Lower lobe of right lung (tissue), 2 donors: ENCODE measurements around the gene ROBO2. TPM values are rescaled to one million over a fixed set of nuclear protein-coding genes. Genes with fewer than 3 reads are reported as not detected.
A peak's percentile ranks its signal among the peaks of the same experiment; 100 is the strongest.

ENCODE experiments used
- ATAC-seq, 2 donors: fragments of 200-7000 bp; cut with Tn5 transposase; one replicate each; pipeline ENCODE4 v1.9.1; 2020 to 2022; ENCODE audit warnings: mild to moderate bottlenecking in 2 of 2, moderate library complexity in 2 of 2
- DNase-seq: peaks from one replicate; pipeline ENCODE4 v3.0.0-alpha.2; 2020
- H3K27ac ChIP-seq: fragments of 200-600 bp; one replicate; pipeline ENCODE4 v1.8.0; 2022
- H3K27me3 ChIP-seq: fragments of 200-600 bp; one replicate; pipeline ENCODE4 v1.8.0; 2022; ENCODE audit warnings: low read depth
- H3K36me3 ChIP-seq: fragments of 200-600 bp; one replicate; pipeline ENCODE4 v1.8.0; 2022; ENCODE audit warnings: mild to moderate bottlenecking
- H3K4me1 ChIP-seq: fragments of 200-600 bp; one replicate; pipeline ENCODE4 v1.8.0; 2022
- H3K4me3 ChIP-seq: fragments of 200-600 bp; one replicate; pipeline ENCODE4 v1.8.0; 2022; ENCODE audit warnings: mild to moderate bottlenecking
- H3K9me3 ChIP-seq: fragments of 200-600 bp; one replicate; pipeline ENCODE4 v1.8.0; 2022
- intact Hi-C: fragments of 100-400 bp; cut with DNase I; formaldehyde crosslinking; loops from one replicate; pipeline ENCODE4 v1.11.0; 2022
- total RNA-seq: library from RNA; stranded (reverse); fragmentation: NEBNext Ultra II Directional; extraction: Animal tissue kit (Norgen Biotek cat#: 25700); gene quantifications from one replicate; pipeline ENCODE4 v1.2.1, GENCODE V29; 2021
- TF ChIP-seq, protein P1 (sequence below): fragments of 200-600 bp; IDR thresholded peaks from one replicate; pipeline ENCODE4 v1.8.0; 2022; ENCODE audit warnings: antibody characterized with exemption, mild to moderate bottlenecking
- donor health status: DM: no; HTN: yes; CAD: no; lungs with severe emphysema.

ROBO2 gene
- total RNA-seq, 1 donor from 2014 or later = 11.8 TPM

DNA sequence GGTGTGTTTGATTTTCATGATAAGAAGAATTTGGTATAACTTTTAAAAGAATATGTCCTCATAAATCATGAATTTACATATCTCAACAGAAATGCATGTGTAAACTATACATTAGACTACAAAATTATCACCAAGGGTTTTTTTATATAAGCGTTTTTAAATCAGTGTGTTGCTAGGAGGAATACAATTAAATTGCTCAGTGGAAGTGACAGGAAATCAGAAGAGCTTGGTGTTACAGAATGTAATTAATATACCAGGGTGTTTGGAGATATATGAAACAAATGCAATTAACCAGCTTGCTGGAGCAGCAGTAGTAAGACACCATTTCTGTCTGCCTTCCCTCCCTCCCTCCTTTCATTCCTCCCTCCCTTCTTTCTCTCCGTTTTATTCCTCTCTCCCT is 2.4 kb downstream of the ROBO2 start:
- ATAC-seq (no peak), DNase-seq (no peak)
- Histone ChIP-seq H3K9me3 (no peaks in the 10 kb centered on the region), H3K36me3 (no peaks in the 10 kb centered on the region), H3K27me3 (peaks cover 23% of the 10 kb centered on the region), H3K4me3 (peak overlapping the region; percentile 54), H3K4me1 (peaks cover 5% of the 10 kb centered on the region), H3K27ac (no peak overlapping the region)
- intact Hi-C loops = no loop called here
- TF ChIP-seq, protein P1, sequence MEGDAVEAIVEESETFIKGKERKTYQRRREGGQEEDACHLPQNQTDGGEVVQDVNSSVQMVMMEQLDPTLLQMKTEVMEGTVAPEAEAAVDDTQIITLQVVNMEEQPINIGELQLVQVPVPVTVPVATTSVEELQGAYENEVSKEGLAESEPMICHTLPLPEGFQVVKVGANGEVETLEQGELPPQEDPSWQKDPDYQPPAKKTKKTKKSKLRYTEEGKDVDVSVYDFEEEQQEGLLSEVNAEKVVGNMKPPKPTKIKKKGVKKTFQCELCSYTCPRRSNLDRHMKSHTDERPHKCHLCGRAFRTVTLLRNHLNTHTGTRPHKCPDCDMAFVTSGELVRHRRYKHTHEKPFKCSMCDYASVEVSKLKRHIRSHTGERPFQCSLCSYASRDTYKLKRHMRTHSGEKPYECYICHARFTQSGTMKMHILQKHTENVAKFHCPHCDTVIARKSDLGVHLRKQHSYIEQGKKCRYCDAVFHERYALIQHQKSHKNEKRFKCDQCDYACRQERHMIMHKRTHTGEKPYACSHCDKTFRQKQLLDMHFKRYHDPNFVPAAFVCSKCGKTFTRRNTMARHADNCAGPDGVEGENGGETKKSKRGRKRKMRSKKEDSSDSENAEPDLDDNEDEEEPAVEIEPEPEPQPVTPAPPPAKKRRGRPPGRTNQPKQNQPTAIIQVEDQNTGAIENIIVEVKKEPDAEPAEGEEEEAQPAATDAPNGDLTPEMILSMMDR = no peak

DNA sequence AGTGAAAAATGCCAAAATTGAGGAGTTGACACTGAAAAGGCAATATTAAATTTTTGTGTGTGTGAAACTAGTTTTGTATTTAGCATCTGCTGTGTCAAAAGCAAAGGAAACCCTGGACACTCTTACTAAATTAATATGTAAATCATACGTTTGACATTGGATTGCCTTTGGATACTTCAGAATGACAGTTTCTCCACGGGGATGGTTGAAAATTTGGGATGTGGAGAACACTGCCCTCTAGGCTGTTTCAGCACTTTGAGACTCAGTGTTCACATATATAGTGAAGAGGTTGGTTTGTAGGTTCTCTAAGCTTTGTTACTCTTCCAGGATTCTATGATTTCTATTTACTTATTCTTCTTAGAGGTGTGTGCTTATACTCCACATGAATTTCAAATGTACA is 3.0 kb downstream of the ROBO2 start:
- ATAC-seq (no peak), DNase-seq (no peak)
- no peaks in the 10 kb centered on the region for H3K36me3 ChIP-seq
- H3K27ac ChIP-seq = no peak overlapping the region
- intact Hi-C loops = no loop called here
- peaks cover 23% of the 10 kb centered on the region for H3K27me3 ChIP-seq
- peak overlapping the region; percentile 54 for H3K4me3 ChIP-seq
- H3K4me1 ChIP-seq = peaks cover 5% of the 10 kb centered on the region
- no peaks in the 10 kb centered on the region for H3K9me3 ChIP-seq
- TF ChIP-seq, protein P1 = no peak

DNA sequence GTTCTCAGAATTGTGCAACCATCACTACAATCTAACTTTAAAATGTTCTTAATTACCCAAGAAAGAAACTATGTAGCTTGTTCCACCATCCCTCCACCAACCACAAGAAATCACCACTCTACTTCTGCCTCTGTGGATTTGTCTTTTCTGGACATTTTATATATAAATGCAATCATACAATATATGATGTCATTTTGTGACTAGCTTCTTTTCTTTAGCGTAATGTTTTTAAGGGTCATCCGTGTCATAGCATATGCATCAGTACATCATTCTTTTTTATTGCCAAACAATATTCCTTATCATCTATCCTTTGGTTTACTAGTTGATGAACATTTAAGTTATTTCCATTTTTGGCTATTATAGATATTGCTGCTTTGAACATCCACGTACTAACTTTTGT is 5.8 kb downstream of the ROBO2 start:
- Histone ChIP-seq H3K4me3 (no peak overlapping the region), H3K4me1 (no peaks in the 10 kb centered on the region), H3K27me3 (peaks cover under 1% of the 10 kb centered on the region), H3K27ac (no peak overlapping the region), H3K9me3 (no peaks in the 10 kb centered on the region), H3K36me3 (no peaks in the 10 kb centered on the region)
- intact Hi-C loops = no loop called here
- DNase-seq (no peak), ATAC-seq (no peak)
- TF ChIP-seq, protein P1 = no peak

DNA sequence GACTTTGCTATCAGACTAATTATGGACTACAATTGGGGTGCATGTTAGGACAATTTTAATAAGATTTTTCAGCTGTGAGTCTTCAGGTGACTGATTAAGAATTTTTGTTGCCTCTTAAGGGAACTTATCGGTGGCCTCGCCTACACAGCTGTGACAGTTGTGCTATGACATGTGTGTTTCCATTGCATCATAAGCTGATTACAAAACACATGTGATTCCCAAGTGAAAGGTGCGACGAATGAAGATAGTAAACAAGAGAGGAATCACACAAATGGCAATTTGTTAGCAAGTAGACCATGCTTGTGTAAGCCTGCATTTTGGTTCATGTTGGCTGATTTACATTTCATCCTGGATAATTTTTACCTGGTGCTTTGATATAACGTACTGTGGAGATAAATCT is 8.3 kb downstream of the ROBO2 start:
- Histone ChIP-seq H3K4me3 (no peak overlapping the region), H3K27ac (no peak overlapping the region), H3K9me3 (no peaks in the 10 kb centered on the region), H3K27me3 (no peaks in the 10 kb centered on the region), H3K36me3 (no peaks in the 10 kb centered on the region), H3K4me1 (no peaks in the 10 kb centered on the region)
- intact Hi-C loops = no loop called here
- TF ChIP-seq, protein P1 = no peak
- ATAC-seq (no peak), DNase-seq (no peak)

DNA sequence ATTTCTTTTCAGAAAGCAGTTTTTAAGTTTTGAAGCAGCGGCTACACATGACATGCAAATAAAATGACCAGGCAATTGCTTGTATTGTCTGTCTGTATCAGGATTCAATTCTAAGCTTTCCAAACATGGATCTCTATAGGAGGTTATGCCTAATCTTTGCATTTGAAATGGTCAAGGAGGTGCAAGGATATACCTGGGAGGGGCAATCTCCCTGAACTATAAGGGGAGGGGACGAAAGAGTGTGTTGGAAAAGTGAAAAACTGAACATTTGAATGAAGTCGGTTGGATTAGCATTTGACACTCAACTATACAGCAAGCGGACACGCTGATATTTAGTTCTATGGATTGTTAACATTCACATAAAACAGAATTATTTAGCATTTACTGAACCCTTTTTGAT is 11.7 kb downstream of the ROBO2 start:
- ATAC-seq = no peak
- H3K4me1 ChIP-seq = no peaks in the 10 kb centered on the region
- H3K4me3 ChIP-seq = no peak overlapping the region
- no peak for DNase-seq
- intact Hi-C loops = no loop called here
- H3K27me3 ChIP-seq = no peaks in the 10 kb centered on the region
- H3K27ac ChIP-seq = no peak overlapping the region
- no peaks in the 10 kb centered on the region for H3K36me3 ChIP-seq
- TF ChIP-seq, protein P1 = no peak
- H3K9me3 ChIP-seq = no peaks in the 10 kb centered on the region

DNA sequence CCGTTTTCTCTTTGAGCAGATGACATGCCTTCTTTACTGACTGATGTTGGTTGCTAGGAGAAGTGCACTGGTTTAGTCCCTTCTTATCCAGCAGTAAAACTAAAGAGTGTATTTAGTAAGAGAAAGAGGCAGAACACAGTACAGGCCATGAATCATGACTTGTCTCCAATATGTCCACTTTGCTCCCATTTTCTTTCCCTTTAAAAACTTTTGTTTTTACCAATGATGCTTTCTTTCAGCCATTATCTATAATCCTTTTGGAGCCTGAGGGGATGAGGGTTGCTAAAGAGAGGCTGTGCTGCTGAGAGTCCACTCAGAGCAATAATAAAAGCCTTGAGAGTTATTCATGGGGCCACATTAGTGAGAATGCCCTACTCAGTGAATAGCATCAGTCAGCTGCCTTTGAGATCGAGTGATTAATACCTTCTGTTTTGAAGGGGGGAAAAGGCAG is 12.2 kb downstream of the ROBO2 start:
- TF ChIP-seq, protein P1 = no peak
- intact Hi-C loops = no loop called here
- Histone ChIP-seq H3K4me3 (no peak overlapping the region), H3K4me1 (no peaks in the 10 kb centered on the region), H3K27me3 (no peaks in the 10 kb centered on the region), H3K9me3 (no peaks in the 10 kb centered on the region), H3K27ac (no peak overlapping the region), H3K36me3 (no peaks in the 10 kb centered on the region)
- DNase-seq = no peak
- ATAC-seq = no peak
